Gastroesophageal sphincter (tissue), 4 donors: Measurements from ENCODE around the gene AOX1. TPM values are rescaled to one million over a fixed set of nuclear protein-coding genes. Genes with fewer than 3 reads are reported as not detected.

Source experiments
- ATAC-seq: fragments of 150-250 bp; one replicate; pipeline ENCODE4 v1.9.1; 2016; ENCODE audit warnings: mild to moderate bottlenecking, moderate library complexity
- H3K27ac ChIP-seq, 4 donors: fragments of 200-600 bp; sonication (generic) in 3 of 4; 1 replicate in 3 of 4; 2 replicates in 1 of 4; pipeline ENCODE4 v1.5.1; 2016 to 2019
- H3K27me3 ChIP-seq: fragments of 200-600 bp; sonication (generic); one replicate; pipeline ENCODE4 v1.5.1; 2019
- H3K36me3 ChIP-seq, 2 donors: fragments of 200-600 bp; sonication (generic); one replicate each; pipeline ENCODE4 v1.5.1; 2019; ENCODE audit warnings: control low read depth in 1 of 2
- H3K4me1 ChIP-seq, 3 donors: fragments of 200-600 bp; sonication (generic); 1 replicate in 2 of 3; 2 replicates in 1 of 3; pipeline ENCODE4 v1.5.1; 2016 to 2019; ENCODE audit warnings: control low read depth in 2 of 3
- H3K4me3 ChIP-seq, 2 donors: fragments of 200-600 bp; sonication (generic); one replicate each; pipeline ENCODE4 v1.5.1; 2019; ENCODE audit warnings: mild to moderate bottlenecking in 1 of 2, moderate library complexity in 1 of 2
- H3K9me3 ChIP-seq, 3 donors: fragments of 200-600 bp; sonication (generic); one replicate each; pipeline ENCODE4 v1.5.1; 2017 to 2019; ENCODE audit warnings: control low read depth in 2 of 3
- CTCF ChIP-seq, 4 experiments: fragments of 200-600 bp in 2 of 4; fragments of 450-650 bp in 2 of 4; sonication (generic) in 1 of 4; IDR thresholded peaks; one replicate each; pipeline ENCODE4 v1.5.1; 2017 to 2019; ENCODE audit warnings: antibody characterized with exemption in 4 of 4, mild to moderate bottlenecking in 2 of 4, moderate library complexity in 2 of 4
- EP300 ChIP-seq: sonication (generic); formaldehyde crosslinking; IDR thresholded peaks from one replicate; pipeline ENCODE4 v1.6.1; 2017; ENCODE audit warnings: antibody characterized with exemption, mild to moderate bottlenecking
- POLR2A ChIP-seq, 2 donors: fragments of 450-650 bp; IDR thresholded peaks; one replicate each; pipeline ENCODE4 v1.6.1; 2017; ENCODE audit warnings: antibody characterized with exemption in 2 of 2, mild to moderate bottlenecking in 2 of 2, moderate library complexity in 1 of 2
- POLR2AphosphoS5 ChIP-seq: sonication (generic); formaldehyde crosslinking; IDR thresholded peaks from one replicate; pipeline ENCODE4 v1.6.1; 2017; ENCODE audit warnings: antibody characterized with exemption
- WGBS, 2 donors: methylation state at CpG; one replicate each; pipeline ENCODE4 v1.1.5; 2018; ENCODE audit warnings: low coverage in 1 of 2; 5-methylcytosine and 5-hydroxymethylcytosine counted together
- total RNA-seq, 4 donors: library from RNA; depleted of rRNA; stranded (reverse); fragments of >200 nt; gene quantifications; one replicate each; pipeline ENCODE4 v1.1.0, GENCODE V29; 2016

AOX1 gene
- total RNA-seq, 4 donors from 2014 or later = 36.7 to 125 (median 85.6) TPM

DNA sequence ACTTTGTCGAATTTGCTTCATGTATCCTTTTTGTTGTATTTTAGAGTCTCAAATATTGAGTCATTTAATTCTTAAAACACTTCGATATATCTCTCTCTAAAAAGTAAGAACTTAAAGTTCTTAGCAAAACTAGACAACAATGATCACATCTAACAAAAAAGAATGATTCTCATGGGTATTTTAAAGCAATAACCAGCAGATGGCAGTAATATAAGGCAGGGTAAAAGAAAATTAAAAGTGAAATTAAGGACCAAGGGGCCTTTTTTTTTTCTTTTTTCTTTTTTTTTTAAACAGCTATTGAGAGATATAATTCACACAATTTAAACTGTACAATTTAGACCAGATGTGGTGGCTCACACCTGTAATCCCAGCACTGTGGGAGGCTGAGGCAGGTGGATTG is 9.9 kb upstream of the AOX1 start:
- H3K36me3 ChIP-seq = no peaks in the 10 kb centered on the region
- no peak overlapping the region for H3K27ac ChIP-seq
- WGBS, 2 donors = 92 to 100% methylated on average over 2 of the region's 2 CpGs
- H3K4me1 ChIP-seq = no peaks in the 10 kb centered on the region
- peak in 1 of 4 experiments; percentile 42 for TF ChIP-seq CTCF (IDR thresholded peaks at IDR 0.05)
- TF ChIP-seq POLR2AphosphoS5 = no peak
- H3K9me3 ChIP-seq = no peaks in the 10 kb centered on the region
- H3K4me3 ChIP-seq = no peak overlapping the region
- no peaks in the 10 kb centered on the region for H3K27me3 ChIP-seq
- ATAC-seq = no peak

DNA sequence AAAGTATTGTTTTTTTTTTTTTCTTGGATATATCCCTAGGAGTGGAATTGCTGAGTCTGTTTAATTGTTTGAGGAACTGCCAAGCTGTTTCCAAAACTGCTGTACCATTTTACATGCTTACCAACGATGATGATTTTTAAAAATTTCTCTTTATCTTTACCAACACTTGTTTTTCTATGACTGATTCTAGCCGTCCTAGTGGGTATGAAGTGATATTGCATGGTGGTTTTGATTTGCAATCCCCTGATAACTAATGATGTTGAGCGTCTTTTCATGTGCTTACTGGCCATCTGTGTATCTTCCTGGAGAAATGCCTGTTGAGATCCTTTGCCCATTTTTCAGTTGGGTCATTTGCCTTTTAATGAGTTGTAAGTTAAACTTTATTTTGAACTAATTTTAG is 8.8 kb upstream of the AOX1 start:
- Histone ChIP-seq H3K4me3 (no peak overlapping the region), H3K27me3 (no peaks in the 10 kb centered on the region), H3K36me3 (no peaks in the 10 kb centered on the region), H3K27ac (no peak overlapping the region), H3K9me3 (no peaks in the 10 kb centered on the region), H3K4me1 (no peaks in the 10 kb centered on the region)
- ATAC-seq = no peak
- WGBS, 2 donors = 89 to 100% methylated on average over 3 of the region's 3 CpGs
- TF ChIP-seq POLR2A (IDR thresholded peaks at IDR 0.05) = no peak
- no peak for TF ChIP-seq CTCF (IDR thresholded peaks at IDR 0.05)
- no peak for TF ChIP-seq EP300
- no peak for TF ChIP-seq POLR2AphosphoS5

DNA sequence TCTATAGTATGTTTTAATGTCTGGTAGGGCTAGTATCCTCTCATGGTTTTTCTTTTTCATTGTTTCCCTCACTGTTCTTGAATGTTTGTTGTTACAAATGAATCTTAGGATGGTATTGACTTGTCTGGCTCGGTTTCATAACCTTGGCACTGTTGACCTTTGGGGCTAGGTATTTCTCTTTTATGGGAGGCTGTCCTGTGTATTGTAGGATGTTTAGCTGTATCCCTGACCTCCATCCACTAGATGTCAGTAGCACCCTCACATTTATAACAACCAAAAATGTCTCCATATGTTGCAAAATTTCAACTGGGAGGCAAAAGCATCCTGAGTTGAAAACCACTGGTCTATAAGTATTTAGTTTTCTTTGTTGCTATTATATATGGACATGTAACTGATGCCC is 7.0 kb upstream of the AOX1 start:
- 88% methylated on average over 1 of the region's 1 CpG; no CpG with 5 or more reads in 1 of the 2 donors for WGBS, 2 donors
- Histone ChIP-seq H3K27ac (no peak overlapping the region), H3K4me1 (no peaks in the 10 kb centered on the region), H3K36me3 (no peaks in the 10 kb centered on the region), H3K9me3 (no peaks in the 10 kb centered on the region), H3K4me3 (no peak overlapping the region), H3K27me3 (no peaks in the 10 kb centered on the region)
- peak; percentile 60 for ATAC-seq
- TF ChIP-seq CTCF (IDR thresholded peaks at IDR 0.05) (peak in 3 of 4 experiments; percentile 40 to 45 (median 41)), EP300 (no peak)

- 86 to 96% methylated on average over 3 of the region's 3 CpGs for WGBS, 2 donors
- ATAC-seq = no peak
Measured at GRCh38 chr2:200584639-200585038, 1.2 kb upstream of the AOX1 start.

More at GRCh38 chr2:200584639-200585038, 1.2 kb upstream of the AOX1 start:
- no peaks in the 10 kb centered on the region for H3K9me3 ChIP-seq
- no peaks in the 10 kb centered on the region for H3K27me3 ChIP-seq
- no peak overlapping the region for H3K27ac ChIP-seq
- H3K4me1 ChIP-seq = peaks cover 0 to 14% (median 0%) of the 10 kb centered on the region in 3 donors
- no peaks in the 10 kb centered on the region for H3K36me3 ChIP-seq
- no peak for TF ChIP-seq POLR2A (IDR thresholded peaks at IDR 0.05)
- no peak for TF ChIP-seq POLR2AphosphoS5
- no peak for TF ChIP-seq EP300
- TF ChIP-seq CTCF (IDR thresholded peaks at IDR 0.05) = no peak
- H3K4me3 ChIP-seq = no peak overlapping the region
